ENCODE results near the gene KCNH2. TPM values are rescaled to one million over a fixed set of nuclear protein-coding genes. Genes with fewer than 3 reads are reported as not detected.

KCNH2 gene
- total RNA-seq, 1 experiment from 2014 or later, result 0.05 TPM

- DNase-seq (ENCODE audit: low read depth, low spot score), result no peak
- in situ Hi-C loops (cut with HindIII; ENCODE audit: low pct_unique_long_range_greater_than_20kb, low sequenced_read_pairs), result no loop called here
Observed at GRCh38 chr7:150947761-150948651, 30.1 kb downstream of the KCNH2 start.

- in situ Hi-C loops (cut with HindIII; ENCODE audit: low pct_unique_long_range_greater_than_20kb, low sequenced_read_pairs), result no loop called here
- no peak for DNase-seq (ENCODE audit: low read depth, low spot score)
Observed at GRCh38 chr7:150947241-150947745, 30.8 kb downstream of the KCNH2 start.

- in situ Hi-C loops (cut with HindIII; ENCODE audit: low pct_unique_long_range_greater_than_20kb, low sequenced_read_pairs), result no loop called here
- DNase-seq (ENCODE audit: low read depth, low spot score), result no peak
Observed at GRCh38 chr7:150946421-150947240, 31.5 kb downstream of the KCNH2 start.

GRCh38 chr7:150945853-150946420 is 32.2 kb downstream of the KCNH2 start:
- in situ Hi-C loops (cut with HindIII; ENCODE audit: low pct_unique_long_range_greater_than_20kb, low sequenced_read_pairs), result no loop called here
- no peak for DNase-seq (ENCODE audit: low read depth, low spot score)

DNA sequence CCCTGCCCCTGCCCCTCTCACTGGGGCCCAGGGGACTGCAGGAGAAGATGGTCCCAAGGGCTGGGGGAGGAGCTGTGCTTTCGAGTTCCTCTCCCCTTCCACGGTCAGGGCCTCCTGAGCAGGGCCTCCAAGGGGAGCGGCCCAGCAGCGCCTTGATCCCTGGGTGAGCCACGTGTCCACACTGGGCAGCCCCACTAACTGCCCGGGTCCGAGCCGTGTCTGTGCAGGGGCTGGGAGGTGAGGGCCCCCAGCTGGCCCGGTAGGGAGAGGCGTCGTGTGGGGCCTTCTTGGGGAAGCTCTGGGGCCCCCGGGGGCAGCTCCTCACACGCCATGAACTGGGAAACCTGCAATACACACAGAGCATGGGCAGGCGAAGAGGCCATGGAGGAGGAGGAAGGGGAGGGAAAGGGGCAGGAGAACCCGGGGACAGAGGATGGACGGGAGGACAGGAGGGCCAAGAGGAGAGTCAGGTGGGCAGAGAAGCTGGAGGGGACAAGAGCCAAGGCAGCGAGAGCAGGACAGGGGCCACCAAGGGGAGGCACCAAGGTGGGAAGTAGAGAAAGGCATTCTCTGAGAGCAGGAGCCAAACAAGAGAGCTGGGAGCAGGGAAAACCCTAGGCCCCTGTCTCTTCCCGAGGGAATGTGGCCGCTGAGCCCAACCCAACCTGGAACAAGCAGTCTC is 32.8 kb downstream of the KCNH2 start:
- DNase-seq (ENCODE audit: low read depth, low spot score), result no peak
- in situ Hi-C loops (cut with HindIII; ENCODE audit: low pct_unique_long_range_greater_than_20kb, low sequenced_read_pairs), result no loop called here

GRCh38 chr7:150944066-150945042 is 33.8 kb downstream of the KCNH2 start:
- in situ Hi-C loops (cut with HindIII; ENCODE audit: low pct_unique_long_range_greater_than_20kb, low sequenced_read_pairs), result no loop called here

GRCh38 chr7:150943453-150943814 is 34.7 kb downstream of the KCNH2 start:
- in situ Hi-C loops (cut with HindIII; ENCODE audit: low pct_unique_long_range_greater_than_20kb, low sequenced_read_pairs), result no loop called here
- no peak for DNase-seq (ENCODE audit: low read depth, low spot score)

More at GRCh38 chr7:150944066-150945042, 33.8 kb downstream of the KCNH2 start:
- DNase-seq (ENCODE audit: low read depth, low spot score), result no peak

- in situ Hi-C loops (cut with HindIII; ENCODE audit: low pct_unique_long_range_greater_than_20kb, low sequenced_read_pairs), result no loop called here
- no peak for DNase-seq (ENCODE audit: low read depth, low spot score)
Observed at GRCh38 chr7:150942591-150943452, 35.3 kb downstream of the KCNH2 start.

DNA sequence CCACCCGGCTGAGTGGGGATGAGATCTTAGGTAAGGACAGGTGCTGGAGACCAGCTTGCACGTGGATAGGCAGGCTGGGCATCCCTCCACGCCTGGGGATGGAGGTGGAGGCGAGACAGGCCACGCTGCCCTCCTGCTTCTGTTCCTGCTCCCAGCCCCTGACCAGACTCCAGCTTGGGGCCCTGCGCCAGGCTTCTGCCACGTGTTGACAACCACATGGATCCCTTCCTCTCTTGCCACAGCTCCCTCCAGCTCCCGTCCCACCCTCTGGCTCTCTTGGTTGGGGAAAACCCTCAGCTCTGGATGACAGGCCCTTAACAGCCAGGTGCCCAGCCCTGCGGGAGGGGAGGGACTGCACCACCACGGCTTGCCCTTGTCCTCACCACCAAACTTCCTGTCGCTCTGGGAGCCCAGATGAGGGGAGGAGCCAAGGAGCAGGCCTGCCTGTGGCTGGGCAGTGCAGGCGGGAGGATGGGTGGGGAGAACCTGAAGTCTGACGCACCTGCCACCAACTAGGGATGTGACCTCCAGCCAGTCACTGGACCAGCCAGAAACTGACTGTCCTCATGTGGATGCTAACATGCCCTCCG is 36.0 kb downstream of the KCNH2 start:
- no peak for DNase-seq (ENCODE audit: low read depth, low spot score)
- in situ Hi-C loops (cut with HindIII; ENCODE audit: low pct_unique_long_range_greater_than_20kb, low sequenced_read_pairs), result no loop called here

GRCh38 chr7:150941351-150942000 is 36.6 kb downstream of the KCNH2 start:
- in situ Hi-C loops (cut with HindIII; ENCODE audit: low pct_unique_long_range_greater_than_20kb, low sequenced_read_pairs), result no loop called here
- DNase-seq (ENCODE audit: low read depth, low spot score), result no peak

DNA sequence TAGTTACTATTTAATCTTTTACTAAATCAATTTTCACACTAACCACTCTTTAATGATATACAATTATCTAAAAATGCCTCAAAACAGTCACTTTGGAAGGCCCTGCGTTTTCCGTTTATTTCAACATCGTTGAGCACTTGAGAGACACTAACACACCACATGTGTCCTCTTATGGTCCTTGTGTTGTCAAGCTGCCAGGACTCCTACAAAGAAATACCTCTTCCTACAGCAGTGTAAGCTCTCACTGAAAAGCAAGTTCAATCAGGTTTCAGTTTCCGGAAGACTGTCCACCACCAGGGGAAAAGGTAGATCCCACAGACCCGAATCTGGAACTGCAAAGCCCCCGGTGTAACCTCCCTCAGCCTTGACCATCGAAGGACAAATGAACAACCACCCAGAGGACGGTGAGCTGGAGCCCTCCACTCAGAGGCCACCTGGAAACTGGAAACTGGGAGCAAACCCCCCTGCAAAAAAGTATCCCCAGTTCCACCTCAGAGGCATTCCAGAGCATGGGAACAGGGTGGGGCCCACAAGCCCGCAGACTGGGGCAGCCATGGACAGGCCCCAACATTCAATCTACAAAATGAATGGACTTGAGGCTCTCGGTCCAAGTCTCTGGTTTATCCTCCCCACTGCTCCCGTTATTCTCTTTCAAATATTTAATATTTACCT is 37.6 kb downstream of the KCNH2 start:
- in situ Hi-C loops (cut with HindIII; ENCODE audit: low pct_unique_long_range_greater_than_20kb, low sequenced_read_pairs), result no loop called here
- no peak for DNase-seq (ENCODE audit: low read depth, low spot score)

DNA sequence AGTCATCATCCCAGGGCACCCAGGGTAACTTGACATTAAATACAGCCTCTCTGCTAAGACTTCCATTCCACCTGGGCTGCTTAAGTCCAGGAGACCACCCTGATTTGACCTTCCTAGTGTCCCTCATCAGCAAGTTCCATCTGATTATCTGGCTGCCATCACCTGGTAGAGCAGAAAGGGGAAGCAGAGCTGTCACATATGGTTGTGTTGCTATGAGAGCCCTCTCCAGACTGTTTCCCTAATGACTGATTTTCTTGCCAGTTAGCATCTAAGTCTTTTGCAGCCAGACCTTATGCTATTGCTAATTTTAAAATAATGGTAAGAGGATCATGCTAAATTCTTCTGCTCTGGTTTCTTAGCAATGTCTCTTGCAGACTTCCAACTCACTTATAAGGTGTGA is 38.7 kb downstream of the KCNH2 start:
- in situ Hi-C loops (cut with HindIII; ENCODE audit: low pct_unique_long_range_greater_than_20kb, low sequenced_read_pairs), result no loop called here
- DNase-seq (ENCODE audit: low read depth, low spot score), result no peak

DNA sequence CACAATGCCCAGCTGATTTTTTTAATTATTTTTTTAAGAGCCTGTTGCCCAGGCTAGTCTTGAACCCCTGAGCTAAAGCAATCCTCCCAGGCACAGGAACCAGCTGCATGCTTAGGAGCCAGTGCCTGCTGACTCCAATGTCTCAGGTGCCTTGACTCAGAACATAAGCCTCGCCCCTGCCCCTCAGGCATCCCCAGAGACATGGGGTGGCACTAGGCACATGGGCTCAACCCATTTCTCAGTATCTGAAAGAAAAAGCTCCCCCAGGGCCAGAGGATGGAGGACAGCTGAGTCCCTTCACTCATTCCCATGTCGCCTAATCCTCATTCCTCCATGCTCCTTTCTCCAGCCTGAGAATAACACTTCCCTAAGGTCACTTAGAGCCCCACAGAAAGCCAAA is 39.1 kb downstream of the KCNH2 start:
- no peak for DNase-seq (ENCODE audit: low read depth, low spot score)
- in situ Hi-C loops (cut with HindIII; ENCODE audit: low pct_unique_long_range_greater_than_20kb, low sequenced_read_pairs), result no loop called here

DNA sequence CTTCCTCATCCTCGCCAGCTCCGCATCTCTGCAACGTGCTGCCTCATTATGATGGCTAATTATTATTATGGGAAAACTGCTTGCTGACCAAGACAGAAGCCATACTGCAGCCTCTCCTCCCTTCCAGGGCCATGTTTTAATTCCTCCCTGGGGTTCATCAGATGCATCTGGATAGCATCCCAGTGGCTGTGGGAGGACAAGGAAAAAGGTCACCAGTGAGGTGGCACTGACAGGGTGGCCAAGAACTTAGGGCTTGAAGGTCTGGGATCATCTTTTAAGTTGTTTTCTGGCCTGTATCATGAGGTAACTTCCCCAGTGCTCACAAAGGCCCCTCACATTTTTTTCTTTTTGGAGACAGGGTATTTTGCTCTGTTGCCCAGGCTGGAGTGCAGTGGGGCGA is 39.6 kb downstream of the KCNH2 start:
- DNase-seq (ENCODE audit: low read depth, low spot score), result no peak
- in situ Hi-C loops (cut with HindIII; ENCODE audit: low pct_unique_long_range_greater_than_20kb, low sequenced_read_pairs), result no loop called here
